GM18907 (cell line): Measurements from ENCODE around the gene NPIPA1.
"Not testable (repeated sequence)": the region's sequence is repeated elsewhere in the genome, so short reads cannot be mapped to it uniquely, and the experiment has no call there.

Source experiments
- ATAC-seq: cut with Tn5 transposase; IDR thresholded peaks from one replicate; pipeline ENCODE4 v1.9.1; 2021; ENCODE audit warnings: mild to moderate bottlenecking, moderate library complexity; ENCODE audit not compliant: unreplicated experiment

NPIPA1 gene

GRCh38 chr16:14976971-14977736 lies 39.9 kb downstream of the NPIPA1 start:
- ATAC-seq: not testable (repeated sequence)

- not testable (repeated sequence) for ATAC-seq
Measured at GRCh38 chr16:14978281-14978680, 41.0 kb downstream of the NPIPA1 start.

- ATAC-seq: not testable (repeated sequence)
Measured at GRCh38 chr16:14978908-14979307, 41.7 kb downstream of the NPIPA1 start.

- not testable (repeated sequence) for ATAC-seq
Measured at GRCh38 chr16:14981234-14981633, 44.0 kb downstream of the NPIPA1 start.

- not testable (repeated sequence) for ATAC-seq
Measured at GRCh38 chr16:14982521-14982920, 45.3 kb downstream of the NPIPA1 start.

- ATAC-seq: not testable (repeated sequence)
Measured at GRCh38 chr16:14988092-14988491, 50.8 kb downstream of the NPIPA1 start.

GRCh38 chr16:14988661-14989191 lies 51.5 kb downstream of the NPIPA1 start:
- not testable (repeated sequence) for ATAC-seq

- not testable (repeated sequence) for ATAC-seq
Measured at GRCh38 chr16:14989291-14990281, 52.3 kb downstream of the NPIPA1 start.

GRCh38 chr16:14993277-14994151 lies 56.3 kb downstream of the NPIPA1 start:
- ATAC-seq: not testable (repeated sequence)

- ATAC-seq: not testable (repeated sequence)
Measured at GRCh38 chr16:14996702-14997101, 59.5 kb downstream of the NPIPA1 start.

- not testable (repeated sequence) for ATAC-seq
Measured at GRCh38 chr16:14998300-14998699, 61.1 kb downstream of the NPIPA1 start.

GRCh38 chr16:14999845-15000244 lies 62.6 kb downstream of the NPIPA1 start:
- ATAC-seq: not testable (repeated sequence)
